Liver (tissue), 9 donors: ENCODE measurements around the gene CGB2. TPM values are rescaled to one million over a fixed set of nuclear protein-coding genes. Genes with fewer than 3 reads are reported as not detected.

Source experiments
- DNase-seq: peaks from one replicate; pipeline ENCODE4 v3.0.0-alpha.2; 2017; ENCODE audit warnings: low spot score
- H3K27ac ChIP-seq, 2 donors: one replicate each; pipeline ENCODE4 v1.7.0; 2013; ENCODE audit warnings: inconsistent platforms in 2 of 2, low read length in 2 of 2, control low read depth in 1 of 2, low read depth in 1 of 2, mild to moderate bottlenecking in 1 of 2
- H3K27me3 ChIP-seq, 4 donors: one replicate each; pipeline versions ENCODE4 v1.6.1 to v1.7.0; 2013; ENCODE audit warnings: low read length in 3 of 4, inconsistent platforms in 1 of 4, mild to moderate bottlenecking in 1 of 4, moderate library complexity in 1 of 4; ENCODE audit not compliant: control insufficient read depth in 4 of 4, insufficient read depth in 4 of 4
- H3K36me3 ChIP-seq, 4 donors: one replicate each; pipeline versions ENCODE4 v1.6.1 to v1.7.0; 2013; ENCODE audit warnings: low read length in 3 of 4, mild to moderate bottlenecking in 3 of 4, low read depth in 1 of 4, moderate library complexity in 1 of 4; ENCODE audit not compliant: control insufficient read depth in 4 of 4, insufficient read depth in 3 of 4
- H3K4me1 ChIP-seq, 4 donors: one replicate each; pipeline versions ENCODE4 v1.6.1 to v1.7.0; 2013; ENCODE audit warnings: low read length in 3 of 4, mild to moderate bottlenecking in 3 of 4, moderate library complexity in 1 of 4; ENCODE audit not compliant: control insufficient read depth in 4 of 4, insufficient read depth in 4 of 4
- H3K4me3 ChIP-seq, 3 donors: one replicate each; pipeline versions ENCODE4 v1.6.1 to v1.7.0; 2013; ENCODE audit warnings: low read length in 3 of 3, control low read depth in 1 of 3, low read depth in 1 of 3, mild to moderate bottlenecking in 1 of 3
- H3K9ac ChIP-seq, 2 donors: one replicate each; pipeline ENCODE4 v1.7.0; 2013; ENCODE audit warnings: low read length in 2 of 2, mild to moderate bottlenecking in 2 of 2, moderate library complexity in 2 of 2, control low read depth in 1 of 2, low read depth in 1 of 2
- H3K9me3 ChIP-seq, 4 donors: one replicate each; pipeline versions ENCODE4 v1.6.1 to v1.7.0; 2013; ENCODE audit warnings: low read length in 3 of 4; ENCODE audit not compliant: control insufficient read depth in 4 of 4
- EGR1 ChIP-seq, 2 donors: IDR thresholded peaks; 2 replicates each; pipeline ENCODE4 v1.6.1; 2016 to 2018; ENCODE audit warnings: antibody characterized with exemption in 2 of 2, low read depth in 2 of 2
- FOXA1 ChIP-seq: IDR thresholded peaks from 2 replicates; pipeline ENCODE4 v1.6.1; 2016; ENCODE audit warnings: antibody characterized with exemption
- FOXA2 ChIP-seq: IDR thresholded peaks from 2 replicates; pipeline ENCODE4 v1.6.1; 2016; ENCODE audit warnings: antibody characterized with exemption
- GABPA ChIP-seq, 2 donors: IDR thresholded peaks in 1 of 2; conservative IDR thresholded peaks in 1 of 2; 2 replicates each; pipeline ENCODE4 v1.6.1; 2016; ENCODE audit warnings: antibody characterized with exemption in 2 of 2, mild to moderate bottlenecking in 1 of 2, moderate library complexity in 1 of 2
- HNF4G ChIP-seq: IDR thresholded peaks from 2 replicates; pipeline ENCODE4 v1.6.1; 2016; ENCODE audit warnings: antibody characterized with exemption
- JUND ChIP-seq, 2 donors: IDR thresholded peaks; 2 replicates each; pipeline ENCODE4 v1.6.1; 2016; ENCODE audit warnings: antibody characterized with exemption in 2 of 2
- NR2F2 ChIP-seq: IDR thresholded peaks from 2 replicates; pipeline ENCODE4 v1.6.1; 2016; ENCODE audit warnings: antibody characterized with exemption
- RAD21 ChIP-seq, 2 donors: IDR thresholded peaks; 2 replicates each; pipeline ENCODE4 v1.6.1; 2016; ENCODE audit warnings: antibody characterized with exemption in 2 of 2, mild to moderate bottlenecking in 2 of 2
- TAF1 ChIP-seq: conservative IDR thresholded peaks from 2 replicates; pipeline ENCODE4 v1.6.1; 2016; ENCODE audit warnings: antibody characterized with exemption, mild to moderate bottlenecking
- YY1 ChIP-seq: IDR thresholded peaks from 2 replicates; pipeline ENCODE4 v1.6.1; 2016; ENCODE audit warnings: antibody characterized with exemption, mild to moderate bottlenecking
- WGBS: extraction: QIAGEN DNeasy Blood & Tissue Kit; methylation state at CpG from one replicate; pipeline ENCODE4 v1.1.7; 2013; 5-methylcytosine and 5-hydroxymethylcytosine counted together
- polyA plus RNA-seq, 2 donors: library from polyadenylated mRNA; stranded (reverse) in 1 of 2; unstranded in 1 of 2; fragments of 200-250 nt in 1 of 2; fragments of >200 nt in 1 of 2; fragmentation: Nextera tagmentation in 1 of 2; extraction: Ambion mirVana in 1 of 2; gene quantifications; one replicate each; pipeline versions ENCODE4 v1.2.1 to v1.2.3, GENCODE V29; 2013 to 2015
- total RNA-seq, 2 donors: library from RNA; depleted of rRNA; stranded (reverse); fragments of >200 nt; gene quantifications; one replicate each; pipeline ENCODE4 v1.2.3, GENCODE V29; 2014
- TF ChIP-seq, protein P1 (sequence below): IDR thresholded peaks from 2 replicates; pipeline ENCODE4 v1.6.1; 2016; ENCODE audit warnings: antibody characterized with exemption
- TF ChIP-seq, protein P2 (sequence below): fragments of 150-350 bp; IDR thresholded peaks from 2 replicates; pipeline ENCODE4 v1.5.1; 2017; ENCODE audit warnings: improper control_type of control experiment, low read depth, low read length; ENCODE audit not compliant: missing input control
- TF ChIP-seq, protein P3 (sequence below): IDR thresholded peaks from 2 replicates; pipeline ENCODE4 v1.6.1; 2016; ENCODE audit warnings: antibody characterized with exemption, mild to moderate bottlenecking
- TF ChIP-seq, protein P4 (sequence below): IDR thresholded peaks from 2 replicates; pipeline ENCODE4 v1.6.1; 2016; ENCODE audit warnings: antibody characterized with exemption
- donor health status: healthy.
- donor health status: healthy.
- donor health status: healthy.
- donor health status: healthy.
- donor health status: healthy.

Gene CGB2
- total and polyA plus RNA-seq, 4 donors, result not detected

DNA sequence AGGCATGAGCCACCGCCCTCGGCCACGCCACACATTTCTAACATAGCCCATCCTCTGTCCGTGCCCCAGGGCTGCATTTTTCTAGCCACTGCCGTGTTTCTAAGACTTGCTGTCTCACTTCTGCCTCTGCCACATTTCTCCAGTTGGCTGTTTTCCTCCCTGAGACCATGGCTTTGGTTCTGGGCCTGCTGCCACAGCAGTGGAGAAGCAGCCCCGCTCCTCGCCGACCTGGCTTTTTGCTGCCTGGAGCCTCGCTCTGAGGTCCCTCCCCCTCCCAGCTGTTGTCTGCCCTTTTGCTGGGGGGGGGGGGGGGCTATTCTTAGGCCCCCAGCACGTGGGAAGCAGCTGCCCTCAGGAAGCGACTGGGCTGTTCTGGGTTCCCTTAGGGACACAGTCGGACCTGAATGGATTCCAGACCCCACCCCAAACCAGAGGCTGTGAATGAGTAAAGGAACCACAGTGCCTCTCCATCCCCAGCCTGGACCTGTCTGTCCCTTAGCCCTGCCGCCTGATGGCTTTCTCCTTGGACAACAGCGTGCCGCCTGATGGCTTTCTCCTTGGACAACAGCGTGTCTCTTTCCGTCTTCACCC lies 41.9 kb upstream of the CGB2 start:
- TF ChIP-seq FOXA2, result no peak
- TF ChIP-seq NR2F2, result no peak
- TF ChIP-seq, protein P1, sequence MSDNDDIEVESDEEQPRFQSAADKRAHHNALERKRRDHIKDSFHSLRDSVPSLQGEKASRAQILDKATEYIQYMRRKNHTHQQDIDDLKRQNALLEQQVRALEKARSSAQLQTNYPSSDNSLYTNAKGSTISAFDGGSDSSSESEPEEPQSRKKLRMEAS, result no peak
- no peak for TF ChIP-seq FOXA1
- TF ChIP-seq JUND (IDR thresholded peaks at IDR 0.05), result no peak
- 93% methylated on average over 17 of the region's 17 CpGs for WGBS
- no peak overlapping the region for H3K4me3 ChIP-seq
- no peaks in the 10 kb centered on the region for H3K27me3 ChIP-seq
- no peak for DNase-seq
- no peak overlapping the region for H3K27ac ChIP-seq
- no peaks in the 10 kb centered on the region for H3K9me3 ChIP-seq
- peaks cover 12 to 24% (median 16%) of the 10 kb centered on the region in 4 donors for H3K4me1 ChIP-seq
- peaks cover 6 to 21% (median 20%) of the 10 kb centered on the region in 4 donors for H3K36me3 ChIP-seq
- H3K9ac ChIP-seq, result no peak overlapping the region

DNA sequence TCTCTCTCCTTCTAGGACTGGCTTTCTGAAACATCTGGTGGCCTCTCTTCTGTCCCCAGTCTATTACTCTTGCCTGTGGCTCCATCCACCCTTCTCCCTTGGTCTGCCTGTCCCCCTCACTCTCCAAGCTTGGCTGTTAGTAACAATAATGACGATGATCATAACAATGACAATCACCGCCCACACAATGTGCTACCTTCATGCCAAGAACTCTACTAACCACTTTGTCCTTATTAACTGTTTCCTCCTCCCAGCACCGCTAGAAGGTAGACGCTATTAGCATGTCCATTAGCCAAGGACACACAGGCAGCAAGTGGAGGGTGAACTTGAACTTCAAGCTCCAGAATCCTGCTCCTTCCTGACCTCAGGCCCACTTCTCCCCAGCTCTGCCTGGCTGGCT lies 41.3 kb upstream of the CGB2 start:
- H3K9ac ChIP-seq, result no peak overlapping the region
- no peak for DNase-seq
- no peak overlapping the region for H3K4me3 ChIP-seq
- no peak overlapping the region for H3K27ac ChIP-seq
- no peaks in the 10 kb centered on the region for H3K9me3 ChIP-seq
- 88% methylated on average over 4 of the region's 4 CpGs for WGBS
- H3K27me3 ChIP-seq, result no peaks in the 10 kb centered on the region
- H3K4me1 ChIP-seq, result peaks cover 12 to 28% (median 17%) of the 10 kb centered on the region in 4 donors
- TF ChIP-seq, protein P1, result no peak
- TF ChIP-seq EGR1 (IDR thresholded peaks at IDR 0.05; ENCODE audit: low read depth in 2 of 2) (no peak), NR2F2 (no peak), HNF4G (no peak), RAD21 (IDR thresholded peaks at IDR 0.05) (no peak), FOXA1 (no peak), TAF1 (no peak), YY1 (no peak), GABPA (IDR thresholded peaks at IDR 0.05 in 1 of 2, conservative IDR thresholded peaks at IDR 0.05 in 1 of 2) (no peak)
- TF ChIP-seq, protein P2, sequence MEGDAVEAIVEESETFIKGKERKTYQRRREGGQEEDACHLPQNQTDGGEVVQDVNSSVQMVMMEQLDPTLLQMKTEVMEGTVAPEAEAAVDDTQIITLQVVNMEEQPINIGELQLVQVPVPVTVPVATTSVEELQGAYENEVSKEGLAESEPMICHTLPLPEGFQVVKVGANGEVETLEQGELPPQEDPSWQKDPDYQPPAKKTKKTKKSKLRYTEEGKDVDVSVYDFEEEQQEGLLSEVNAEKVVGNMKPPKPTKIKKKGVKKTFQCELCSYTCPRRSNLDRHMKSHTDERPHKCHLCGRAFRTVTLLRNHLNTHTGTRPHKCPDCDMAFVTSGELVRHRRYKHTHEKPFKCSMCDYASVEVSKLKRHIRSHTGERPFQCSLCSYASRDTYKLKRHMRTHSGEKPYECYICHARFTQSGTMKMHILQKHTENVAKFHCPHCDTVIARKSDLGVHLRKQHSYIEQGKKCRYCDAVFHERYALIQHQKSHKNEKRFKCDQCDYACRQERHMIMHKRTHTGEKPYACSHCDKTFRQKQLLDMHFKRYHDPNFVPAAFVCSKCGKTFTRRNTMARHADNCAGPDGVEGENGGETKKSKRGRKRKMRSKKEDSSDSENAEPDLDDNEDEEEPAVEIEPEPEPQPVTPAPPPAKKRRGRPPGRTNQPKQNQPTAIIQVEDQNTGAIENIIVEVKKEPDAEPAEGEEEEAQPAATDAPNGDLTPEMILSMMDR, result no peak
- TF ChIP-seq, protein P3, sequence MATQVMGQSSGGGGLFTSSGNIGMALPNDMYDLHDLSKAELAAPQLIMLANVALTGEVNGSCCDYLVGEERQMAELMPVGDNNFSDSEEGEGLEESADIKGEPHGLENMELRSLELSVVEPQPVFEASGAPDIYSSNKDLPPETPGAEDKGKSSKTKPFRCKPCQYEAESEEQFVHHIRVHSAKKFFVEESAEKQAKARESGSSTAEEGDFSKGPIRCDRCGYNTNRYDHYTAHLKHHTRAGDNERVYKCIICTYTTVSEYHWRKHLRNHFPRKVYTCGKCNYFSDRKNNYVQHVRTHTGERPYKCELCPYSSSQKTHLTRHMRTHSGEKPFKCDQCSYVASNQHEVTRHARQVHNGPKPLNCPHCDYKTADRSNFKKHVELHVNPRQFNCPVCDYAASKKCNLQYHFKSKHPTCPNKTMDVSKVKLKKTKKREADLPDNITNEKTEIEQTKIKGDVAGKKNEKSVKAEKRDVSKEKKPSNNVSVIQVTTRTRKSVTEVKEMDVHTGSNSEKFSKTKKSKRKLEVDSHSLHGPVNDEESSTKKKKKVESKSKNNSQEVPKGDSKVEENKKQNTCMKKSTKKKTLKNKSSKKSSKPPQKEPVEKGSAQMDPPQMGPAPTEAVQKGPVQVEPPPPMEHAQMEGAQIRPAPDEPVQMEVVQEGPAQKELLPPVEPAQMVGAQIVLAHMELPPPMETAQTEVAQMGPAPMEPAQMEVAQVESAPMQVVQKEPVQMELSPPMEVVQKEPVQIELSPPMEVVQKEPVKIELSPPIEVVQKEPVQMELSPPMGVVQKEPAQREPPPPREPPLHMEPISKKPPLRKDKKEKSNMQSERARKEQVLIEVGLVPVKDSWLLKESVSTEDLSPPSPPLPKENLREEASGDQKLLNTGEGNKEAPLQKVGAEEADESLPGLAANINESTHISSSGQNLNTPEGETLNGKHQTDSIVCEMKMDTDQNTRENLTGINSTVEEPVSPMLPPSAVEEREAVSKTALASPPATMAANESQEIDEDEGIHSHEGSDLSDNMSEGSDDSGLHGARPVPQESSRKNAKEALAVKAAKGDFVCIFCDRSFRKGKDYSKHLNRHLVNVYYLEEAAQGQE, result no peak
- TF ChIP-seq, protein P4, sequence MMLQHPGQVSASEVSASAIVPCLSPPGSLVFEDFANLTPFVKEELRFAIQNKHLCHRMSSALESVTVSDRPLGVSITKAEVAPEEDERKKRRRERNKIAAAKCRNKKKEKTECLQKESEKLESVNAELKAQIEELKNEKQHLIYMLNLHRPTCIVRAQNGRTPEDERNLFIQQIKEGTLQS, result no peak
- peaks cover 6 to 15% (median 15%) of the 10 kb centered on the region in 4 donors for H3K36me3 ChIP-seq
